GM23248 (cell line): ENCODE measurements around the gene STAC3.

Experiments used
- EZH2 ChIP-seq: fragments of 200-600 bp; sonication (generic); IDR thresholded peaks from 2 replicates; pipeline ENCODE4 v1.6.1; 2018; ENCODE audit warnings: antibody characterized with exemption, mild to moderate bottlenecking; ENCODE audit not compliant: insufficient read depth, poor library complexity, severe bottlenecking
- EZH2phosphoT487 ChIP-seq: fragments of 200-600 bp; sonication (generic); IDR thresholded peaks from 2 replicates; pipeline ENCODE4 v1.6.1; 2018; ENCODE audit warnings: antibody characterized with exemption, moderate library complexity, mild to moderate bottlenecking, low read depth; ENCODE audit not compliant: insufficient read depth

- TF ChIP-seq EZH2phosphoT487 = no peak
- TF ChIP-seq EZH2 = no peak
Observed at GRCh38 chr12:57226588-57227314, 24.2 kb downstream of the STAC3 start.
